Natural killer cell (primary cell): Measurements from ENCODE around the gene SULT2B1. TPM values are rescaled to one million over a fixed set of nuclear protein-coding genes. Genes with fewer than 3 reads are reported as not detected.
"Not testable (repeated sequence)": the region's sequence is repeated elsewhere in the genome, so short reads cannot be mapped to it uniquely, and the experiment has no call there.

Source experiments
- ATAC-seq, 3 donors: fragments of 150-1000 bp in 2 of 3; fragments of 200-7000 bp in 1 of 3; cut with Tn5 transposase; 1 replicate in 1 of 3; 2 replicates in 2 of 3; pipeline ENCODE4 v1.10.0; 2021; ENCODE audit warnings: mild to moderate bottlenecking in 2 of 3, moderate library complexity in 2 of 3
- DNase-seq, 2 donors: peaks; one replicate each; pipeline versions ENCODE4 v3.0.0 to v3.0.0-alpha.2; 2013 to 2021; ENCODE audit warnings: mixed read lengths in 1 of 2
- H3K27ac ChIP-seq: one replicate; pipeline ENCODE4 v1.5.1; 2013; ENCODE audit warnings: mild to moderate bottlenecking, low read length
- H3K27me3 ChIP-seq: one replicate; pipeline ENCODE4 v1.6.1; 2013; ENCODE audit warnings: low read length; ENCODE audit not compliant: control insufficient read depth, insufficient read depth
- H3K36me3 ChIP-seq: one replicate; pipeline ENCODE4 v1.6.1; 2013; ENCODE audit warnings: low read length; ENCODE audit not compliant: control insufficient read depth, insufficient read depth
- H3K4me1 ChIP-seq: one replicate; pipeline ENCODE4 v1.6.1; 2013; ENCODE audit warnings: low read length; ENCODE audit not compliant: control insufficient read depth, insufficient read depth
- H3K4me3 ChIP-seq: one replicate; pipeline ENCODE4 v1.5.1; 2013; ENCODE audit warnings: low read length
- H3K9me3 ChIP-seq: one replicate; pipeline ENCODE4 v1.6.1; 2013; ENCODE audit warnings: low read length; ENCODE audit not compliant: control insufficient read depth, insufficient read depth
- H3K27ac Mint-ChIP-seq, 2 donors: one replicate each; pipeline ENCODE4 v1.8.0; 2022; ENCODE audit warnings: mild to moderate bottlenecking in 2 of 2, mixed read lengths in 2 of 2, moderate library complexity in 1 of 2
- H3K27me3 Mint-ChIP-seq, 2 donors: one replicate each; pipeline ENCODE4 v1.8.0; 2022; ENCODE audit warnings: low read depth in 2 of 2, mixed read lengths in 2 of 2
- H3K36me3 Mint-ChIP-seq: one replicate; pipeline ENCODE4 v1.8.0; 2022; ENCODE audit warnings: mixed read lengths
- H3K4me1 Mint-ChIP-seq, 2 donors: one replicate each; pipeline ENCODE4 v1.8.0; 2022; ENCODE audit warnings: mixed read lengths in 2 of 2
- H3K4me3 Mint-ChIP-seq: one replicate; pipeline ENCODE4 v1.8.0; 2022; ENCODE audit warnings: mild to moderate bottlenecking, moderate library complexity, mixed read lengths
- H3K9me3 Mint-ChIP-seq, 2 donors: one replicate each; pipeline ENCODE4 v1.8.0; 2022; ENCODE audit warnings: mixed read lengths in 2 of 2
- WGBS: methylation state at CpG from one replicate; pipeline ENCODE4 v1.1.7; 2013; ENCODE audit warnings: missing lambda C conversion rate; ENCODE audit not compliant: insufficient coverage; 5-methylcytosine and 5-hydroxymethylcytosine counted together
- intact Hi-C: fragments of 100-400 bp; cut with micrococcal nuclease; formaldehyde crosslinking; loops from one replicate; pipeline ENCODE4 v1.14.2; 2022
- total RNA-seq, 4 donors: library from RNA; stranded (reverse); fragments of 120-200 nt in 1 of 4; gene quantifications; one replicate each; pipeline versions ENCODE4 v1.2.3 to v1.2.4, GENCODE V29; 2013 to 2022
- TF ChIP-seq, protein P1 (sequence below): fragments of 200-600 bp; IDR thresholded peaks from one replicate; pipeline ENCODE4 v1.8.0; 2022; ENCODE audit warnings: antibody characterized with exemption

SULT2B1 gene
- total RNA-seq, 3 donors from 2014 or later (not counting 1 experiment from before 2014, with no cell fraction given), result 0.40 TPM; not detected in 2

DNA sequence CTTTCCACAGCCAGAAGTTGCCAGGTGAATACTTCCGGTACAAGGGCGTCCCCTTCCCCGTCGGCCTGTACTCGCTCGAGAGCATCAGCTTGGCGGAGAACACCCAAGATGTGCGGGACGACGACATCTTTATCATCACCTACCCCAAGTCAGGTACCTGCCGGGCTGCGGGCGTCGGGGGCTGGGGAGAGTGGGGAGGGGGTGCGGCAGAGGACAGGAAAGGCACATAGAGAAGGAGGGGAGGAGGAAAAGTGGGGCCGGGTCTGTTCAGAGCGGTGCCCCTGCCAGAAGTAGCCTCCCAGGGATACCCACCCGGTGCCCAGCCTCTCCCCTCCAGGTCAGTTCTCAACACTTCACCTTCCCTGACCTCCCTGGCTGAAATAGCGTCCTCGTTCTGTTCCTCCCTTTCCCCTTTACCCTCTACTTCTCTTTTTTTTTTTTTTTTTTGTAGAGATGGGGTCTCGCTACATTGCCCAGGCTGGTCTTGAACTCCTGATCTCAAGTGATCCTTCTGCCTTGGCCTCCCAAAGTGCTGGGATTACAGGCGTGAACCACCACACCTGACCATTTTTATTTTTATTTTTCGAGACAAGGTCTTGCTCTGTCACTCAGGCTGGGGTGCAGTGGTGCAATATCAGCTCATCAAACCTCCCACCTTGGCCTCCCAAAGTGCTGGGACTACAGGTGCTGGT, 24.1 kb downstream of the SULT2B1 start:
- intact Hi-C loops, result no loop called here
- ATAC-seq (no peak), DNase-seq (no peak)
- Histone ChIP-seq H3K4me1 (no peaks in the 10 kb centered on the region), H3K9me3 (no peaks in the 10 kb centered on the region), H3K27me3 (no peaks in the 10 kb centered on the region), H3K27ac (no peak overlapping the region), H3K36me3 (no peaks in the 10 kb centered on the region), H3K4me3 (no peak overlapping the region)
- no peaks in the 10 kb centered on the region for H3K9me3 Mint-ChIP-seq
- WGBS, result 85% methylated on average over 19 of the region's 23 CpGs
- TF ChIP-seq, protein P1, sequence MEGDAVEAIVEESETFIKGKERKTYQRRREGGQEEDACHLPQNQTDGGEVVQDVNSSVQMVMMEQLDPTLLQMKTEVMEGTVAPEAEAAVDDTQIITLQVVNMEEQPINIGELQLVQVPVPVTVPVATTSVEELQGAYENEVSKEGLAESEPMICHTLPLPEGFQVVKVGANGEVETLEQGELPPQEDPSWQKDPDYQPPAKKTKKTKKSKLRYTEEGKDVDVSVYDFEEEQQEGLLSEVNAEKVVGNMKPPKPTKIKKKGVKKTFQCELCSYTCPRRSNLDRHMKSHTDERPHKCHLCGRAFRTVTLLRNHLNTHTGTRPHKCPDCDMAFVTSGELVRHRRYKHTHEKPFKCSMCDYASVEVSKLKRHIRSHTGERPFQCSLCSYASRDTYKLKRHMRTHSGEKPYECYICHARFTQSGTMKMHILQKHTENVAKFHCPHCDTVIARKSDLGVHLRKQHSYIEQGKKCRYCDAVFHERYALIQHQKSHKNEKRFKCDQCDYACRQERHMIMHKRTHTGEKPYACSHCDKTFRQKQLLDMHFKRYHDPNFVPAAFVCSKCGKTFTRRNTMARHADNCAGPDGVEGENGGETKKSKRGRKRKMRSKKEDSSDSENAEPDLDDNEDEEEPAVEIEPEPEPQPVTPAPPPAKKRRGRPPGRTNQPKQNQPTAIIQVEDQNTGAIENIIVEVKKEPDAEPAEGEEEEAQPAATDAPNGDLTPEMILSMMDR, result no peak
- peaks cover 0 to 2% of the 10 kb centered on the region in 2 donors for H3K27me3 Mint-ChIP-seq
- no peaks in the 10 kb centered on the region for H3K36me3 Mint-ChIP-seq
- no peak overlapping the region for H3K27ac Mint-ChIP-seq
- H3K4me3 Mint-ChIP-seq, result no peak overlapping the region
- H3K4me1 Mint-ChIP-seq, result no peaks in the 10 kb centered on the region

DNA sequence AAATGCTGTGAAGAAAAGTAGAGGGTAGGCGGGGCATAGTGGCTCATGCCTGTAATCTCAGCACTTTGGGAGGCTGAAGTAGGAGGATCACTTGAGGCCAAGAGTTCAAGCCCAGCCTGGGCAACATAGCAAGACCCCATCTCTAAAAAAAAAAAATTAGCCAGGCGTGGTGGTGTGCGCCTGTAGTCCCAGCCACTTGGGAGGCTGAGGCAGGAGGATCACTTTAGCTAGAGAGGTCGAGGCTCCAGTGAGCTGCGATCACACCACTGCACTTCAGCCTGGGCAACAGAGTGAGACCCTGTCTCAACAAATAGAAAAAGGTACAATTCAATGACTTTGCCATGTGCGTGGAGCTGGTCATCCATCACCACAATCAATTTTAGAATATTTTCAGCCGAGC, 25.9 kb downstream of the SULT2B1 start:
- H3K27ac Mint-ChIP-seq, H3K27me3 Mint-ChIP-seq, H3K4me1 Mint-ChIP-seq, intact Hi-C loops, DNase-seq, H3K4me3 Mint-ChIP-seq, H3K36me3 ChIP-seq, H3K36me3 Mint-ChIP-seq, ATAC-seq, H3K9me3 ChIP-seq, H3K9me3 Mint-ChIP-seq, H3K4me3 ChIP-seq, H3K4me1 ChIP-seq, H3K27ac ChIP-seq, H3K27me3 ChIP-seq: not testable (repeated sequence)
- WGBS, result 89% methylated on average over 7 of the region's 7 CpGs

DNA sequence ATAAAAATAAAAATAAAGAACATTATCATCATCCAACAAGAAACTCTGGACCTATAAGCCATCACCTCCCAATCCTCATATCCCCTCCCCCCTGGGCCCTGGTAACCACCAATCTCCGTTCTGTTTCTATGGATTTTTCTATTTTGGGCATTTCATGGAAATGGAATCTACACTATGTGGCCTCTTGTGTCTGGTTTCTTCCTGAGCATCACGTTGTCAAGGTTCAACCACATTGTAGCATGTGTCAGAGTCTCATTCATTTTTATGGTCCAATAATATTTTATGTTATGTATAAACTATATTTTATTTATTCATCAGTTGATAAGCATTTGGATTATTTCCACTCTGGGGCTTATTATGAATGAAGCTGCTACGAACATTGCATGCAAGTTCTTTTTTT, 26.9 kb downstream of the SULT2B1 start:
- Histone ChIP-seq H3K4me1 (peaks cover 1% of the 10 kb centered on the region), H3K4me3 (no peak overlapping the region), H3K9me3 (no peaks in the 10 kb centered on the region), H3K36me3 (no peaks in the 10 kb centered on the region), H3K27ac (no peak overlapping the region), H3K27me3 (no peaks in the 10 kb centered on the region)
- DNase-seq (no peak), ATAC-seq (no peak)
- H3K27me3 Mint-ChIP-seq, result no peaks in the 10 kb centered on the region
- H3K9me3 Mint-ChIP-seq, result no peaks in the 10 kb centered on the region
- H3K36me3 Mint-ChIP-seq, result no peaks in the 10 kb centered on the region
- 39% methylated on average over 3 of the region's 3 CpGs for WGBS
- intact Hi-C loops, result no loop called here
- TF ChIP-seq, protein P1, result no peak
- no peak overlapping the region for H3K27ac Mint-ChIP-seq
- no peak overlapping the region for H3K4me3 Mint-ChIP-seq
- H3K4me1 Mint-ChIP-seq, result no peaks in the 10 kb centered on the region

DNA sequence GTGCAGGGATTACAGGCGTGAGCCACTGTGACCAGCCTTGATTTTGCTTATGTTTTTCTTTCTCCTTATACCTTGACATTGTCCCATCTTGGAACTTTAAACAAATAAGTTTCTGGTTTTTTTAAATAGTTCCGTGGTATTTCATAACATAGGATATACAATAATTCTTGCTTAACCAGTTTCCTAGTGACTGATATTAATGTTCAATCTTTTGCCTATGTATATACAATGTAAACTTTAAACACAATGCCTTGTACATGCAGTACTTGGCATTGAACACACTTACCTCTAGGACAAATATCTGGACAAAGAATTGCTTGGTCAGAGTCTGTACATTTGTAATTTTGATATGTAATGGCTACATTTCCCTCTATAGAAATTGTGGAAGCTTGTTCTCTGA, 30.2 kb downstream of the SULT2B1 start:
- Mint-ChIP-seq H3K9me3 (no peaks in the 10 kb centered on the region), H3K4me3 (no peak overlapping the region), H3K27me3 (peaks cover 7 to 8% of the 10 kb centered on the region in 2 donors), H3K36me3 (no peaks in the 10 kb centered on the region), H3K4me1 (peaks cover 6 to 7% of the 10 kb centered on the region in 2 donors), H3K27ac (no peak overlapping the region)
- Histone ChIP-seq H3K9me3 (peaks cover 5% of the 10 kb centered on the region), H3K4me3 (no peak overlapping the region), H3K4me1 (peaks cover 6% of the 10 kb centered on the region), H3K27me3 (no peaks in the 10 kb centered on the region), H3K36me3 (no peaks in the 10 kb centered on the region), H3K27ac (no peak overlapping the region)
- intact Hi-C loops, result no loop called here
- WGBS, result 94% methylated on average over 1 of the region's 2 CpGs
- DNase-seq (no peak), ATAC-seq (no peak)
- TF ChIP-seq, protein P1, result no peak
